ENCODE results near the gene EVC2.

EVC2 gene

DNA sequence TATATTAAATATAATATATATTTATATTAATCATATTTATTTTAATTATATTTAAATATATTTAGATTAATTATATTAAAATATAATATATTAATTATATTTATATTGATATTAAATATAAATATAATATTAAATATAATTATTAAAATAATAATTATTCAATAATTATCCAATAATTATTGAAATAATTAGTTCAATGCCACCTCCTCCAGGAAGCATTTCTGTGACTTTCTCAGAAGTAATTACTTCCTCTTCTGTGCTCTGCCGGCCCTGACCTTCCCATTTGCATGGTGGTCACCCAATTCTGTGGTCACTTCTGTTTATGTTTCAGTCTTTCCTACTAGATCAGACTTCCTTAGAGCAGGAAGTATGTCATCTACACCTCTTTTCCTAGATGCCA is 45.8 kb downstream of the EVC2 start:
- no peak for TF ChIP-seq CTCF (IDR thresholded peaks at IDR 0.05; ENCODE audit: insufficient read depth, low read depth, low read length, missing control alignments)
- H3K4me3 ChIP-seq (ENCODE audit: low read depth, low read length): no peak overlapping the region
- no peak for DNase-seq (ENCODE audit: low read depth)

- H3K4me3 ChIP-seq (ENCODE audit: low read depth, low read length): no peak overlapping the region
- no peak for TF ChIP-seq CTCF (IDR thresholded peaks at IDR 0.05; ENCODE audit: insufficient read depth, low read depth, low read length, missing control alignments)
- no peak for DNase-seq (ENCODE audit: low read depth)
Observed at GRCh38 chr4:5661237-5661636, 47.1 kb downstream of the EVC2 start.

DNA sequence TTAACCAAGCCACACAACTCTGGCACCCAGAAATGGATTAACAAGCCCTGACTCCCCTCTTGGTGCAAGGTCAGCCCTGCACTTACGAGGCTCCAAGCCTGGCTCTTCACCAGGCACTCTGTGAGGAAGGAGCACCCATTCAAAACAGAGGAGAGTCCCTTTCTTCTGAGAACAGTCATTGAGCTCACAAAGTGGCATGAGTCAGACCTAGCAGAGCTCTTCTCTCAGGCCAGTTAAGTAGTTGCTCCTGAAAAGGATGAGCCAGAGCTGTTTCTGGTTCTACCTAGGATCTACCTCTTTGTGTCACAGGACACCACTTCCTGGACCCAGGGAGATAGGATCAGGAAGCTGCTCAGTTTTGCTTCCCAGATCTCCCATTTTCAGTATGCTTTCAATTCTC is 48.2 kb downstream of the EVC2 start:
- no peak for TF ChIP-seq CTCF (IDR thresholded peaks at IDR 0.05; ENCODE audit: insufficient read depth, low read depth, low read length, missing control alignments)
- DNase-seq (ENCODE audit: low read depth): no peak
- no peak overlapping the region for H3K4me3 ChIP-seq (ENCODE audit: low read depth, low read length)

DNA sequence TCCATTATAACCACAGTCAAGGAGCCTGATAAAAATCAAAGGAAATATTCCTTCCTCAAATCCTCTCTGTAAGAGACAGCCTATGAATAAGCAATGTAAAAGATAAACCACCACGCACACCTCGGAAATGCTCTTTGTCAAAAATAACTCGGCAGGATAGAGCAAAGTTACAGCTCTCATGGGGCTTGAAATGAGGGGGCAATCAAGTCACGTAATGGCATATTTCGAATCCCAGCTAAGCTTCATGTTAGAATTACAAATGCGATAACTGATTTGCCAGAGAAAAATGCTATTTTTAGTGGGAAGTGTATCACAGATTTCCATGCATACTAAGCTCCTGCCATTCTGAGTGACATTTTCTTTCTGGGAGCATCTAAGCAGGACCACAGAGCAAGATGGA is 49.4 kb downstream of the EVC2 start:
- no peak overlapping the region for H3K4me3 ChIP-seq (ENCODE audit: low read depth, low read length)
- TF ChIP-seq CTCF (IDR thresholded peaks at IDR 0.05; ENCODE audit: insufficient read depth, low read depth, low read length, missing control alignments): no peak
- no peak for DNase-seq (ENCODE audit: low read depth)

- no peak for DNase-seq (ENCODE audit: low read depth)
- TF ChIP-seq CTCF (IDR thresholded peaks at IDR 0.05; ENCODE audit: insufficient read depth, low read depth, low read length, missing control alignments): no peak
- no peak overlapping the region for H3K4me3 ChIP-seq (ENCODE audit: low read depth, low read length)
Observed at GRCh38 chr4:5656415-5656814, 51.9 kb downstream of the EVC2 start.

GRCh38 chr4:5654791-5655190 is 53.6 kb downstream of the EVC2 start:
- no peak overlapping the region for H3K4me3 ChIP-seq (ENCODE audit: low read depth, low read length)
- no peak for DNase-seq (ENCODE audit: low read depth)
- no peak for TF ChIP-seq CTCF (IDR thresholded peaks at IDR 0.05; ENCODE audit: insufficient read depth, low read depth, low read length, missing control alignments)

- DNase-seq (ENCODE audit: low read depth): no peak
- no peak overlapping the region for H3K4me3 ChIP-seq (ENCODE audit: low read depth, low read length)
- no peak for TF ChIP-seq CTCF (IDR thresholded peaks at IDR 0.05; ENCODE audit: insufficient read depth, low read depth, low read length, missing control alignments)
Observed at GRCh38 chr4:5651089-5651488, 57.3 kb downstream of the EVC2 start.
